DLD1 (cell line): Measurements from ENCODE around the gene OR2H1.

ENCODE experiments used
- in situ Hi-C: cut with HindIII; loops from 2 replicates; pipeline ENCODE4 v1.10.0; 2017; ENCODE audit warnings: low sequenced_read_pairs

The OR2H1 gene

GRCh38 chr6:29509239-29509638, 52.3 kb downstream of the OR2H1 start:
- in situ Hi-C loops: no loop called here

- in situ Hi-C loops: no loop called here
Observed at GRCh38 chr6:29509711-29510110, 52.8 kb downstream of the OR2H1 start.

- in situ Hi-C loops: no loop called here
Observed at GRCh38 chr6:29510202-29510601, 53.2 kb downstream of the OR2H1 start.

- in situ Hi-C loops: no loop called here
Observed at GRCh38 chr6:29510746-29511300, 53.9 kb downstream of the OR2H1 start.
